ENCODE results near the gene KCTD15. TPM values are rescaled to one million over a fixed set of nuclear protein-coding genes. Genes with fewer than 3 reads are reported as not detected.

Gene KCTD15
- total RNA-seq, 1 donor, result 55.7 TPM

GRCh38 chr19:33825556-33825955 lies 28.9 kb downstream of the KCTD15 start:
- Histone ChIP-seq H3K4me3 (ENCODE audit: insufficient read depth, low read length) (no peak overlapping the region), H3K36me3 (ENCODE audit: insufficient read depth, low read length) (no peaks in the 10 kb centered on the region), H3K4me2 (ENCODE audit: insufficient read depth, low read length) (no peak overlapping the region), H3K27me3 (ENCODE audit: insufficient read depth, low read length) (no peaks in the 10 kb centered on the region), H3K4me1 (ENCODE audit: insufficient read depth, low read length) (peaks cover under 1% of the 10 kb centered on the region), H4K20me1 (ENCODE audit: insufficient read depth, low read length) (no peaks in the 10 kb centered on the region), H3K79me2 (ENCODE audit: insufficient read depth, low read length) (no peaks in the 10 kb centered on the region), H3K9me3 (ENCODE audit: low read depth, low read length) (no peaks in the 10 kb centered on the region), H2AFZ (ENCODE audit: low read length) (no peak overlapping the region), H3K27ac (ENCODE audit: low read depth, low read length) (no peak overlapping the region)
- no peak for DNase-seq (ENCODE audit: insufficient read length, low spot score, missing footprints)
- TF ChIP-seq CTCF (IDR thresholded peaks at IDR 0.05; ENCODE audit: extremely low read depth, low read depth, low read length), result no peak

GRCh38 chr19:33826521-33826920 lies 29.9 kb downstream of the KCTD15 start:
- H3K4me3 ChIP-seq (ENCODE audit: insufficient read depth, low read length), result no peak overlapping the region
- H3K9me3 ChIP-seq (ENCODE audit: low read depth, low read length), result no peaks in the 10 kb centered on the region
- TF ChIP-seq CTCF (IDR thresholded peaks at IDR 0.05; ENCODE audit: extremely low read depth, low read depth, low read length), result no peak
- H3K4me2 ChIP-seq (ENCODE audit: insufficient read depth, low read length), result no peak overlapping the region
- H3K27ac ChIP-seq (ENCODE audit: low read depth, low read length), result no peak overlapping the region
- H3K79me2 ChIP-seq (ENCODE audit: insufficient read depth, low read length), result no peaks in the 10 kb centered on the region
- no peaks in the 10 kb centered on the region for H4K20me1 ChIP-seq (ENCODE audit: insufficient read depth, low read length)
- no peaks in the 10 kb centered on the region for H3K4me1 ChIP-seq (ENCODE audit: insufficient read depth, low read length)
- DNase-seq (ENCODE audit: insufficient read length, low spot score, missing footprints), result no peak
- no peaks in the 10 kb centered on the region for H3K36me3 ChIP-seq (ENCODE audit: insufficient read depth, low read length)
- H3K27me3 ChIP-seq (ENCODE audit: insufficient read depth, low read length), result no peaks in the 10 kb centered on the region
- no peak overlapping the region for H2AFZ ChIP-seq (ENCODE audit: low read length)

GRCh38 chr19:33828266-33829075 lies 31.8 kb downstream of the KCTD15 start:
- no peaks in the 10 kb centered on the region for H3K9me3 ChIP-seq (ENCODE audit: low read depth, low read length)

More at GRCh38 chr19:33828266-33829075, 31.8 kb downstream of the KCTD15 start:
- H3K36me3 ChIP-seq (ENCODE audit: insufficient read depth, low read length), result no peaks in the 10 kb centered on the region
- no peaks in the 10 kb centered on the region for H3K4me1 ChIP-seq (ENCODE audit: insufficient read depth, low read length)
- no peak overlapping the region for H2AFZ ChIP-seq (ENCODE audit: low read length)
- H3K79me2 ChIP-seq (ENCODE audit: insufficient read depth, low read length), result no peaks in the 10 kb centered on the region
- H3K27me3 ChIP-seq (ENCODE audit: insufficient read depth, low read length), result peaks cover 3% of the 10 kb centered on the region
- no peak overlapping the region for H3K4me3 ChIP-seq (ENCODE audit: insufficient read depth, low read length)
- no peaks in the 10 kb centered on the region for H4K20me1 ChIP-seq (ENCODE audit: insufficient read depth, low read length)
- no peak for DNase-seq (ENCODE audit: insufficient read length, low spot score, missing footprints)
- H3K27ac ChIP-seq (ENCODE audit: low read depth, low read length), result no peak overlapping the region
- no peak overlapping the region for H3K4me2 ChIP-seq (ENCODE audit: insufficient read depth, low read length)
- TF ChIP-seq CTCF (IDR thresholded peaks at IDR 0.05; ENCODE audit: extremely low read depth, low read depth, low read length), result no peak

All from osteoblast (primary cell).